Erythroblast (primary cell): ENCODE results near the gene SECISBP2L.

Experiments used
- GATA1 ChIP-seq: IDR thresholded peaks from 2 replicates; pipeline ENCODE4 v1.6.1; 2011; ENCODE audit warnings: low read depth, mild to moderate bottlenecking, control low read depth, low read length, moderate library complexity
- POLR2A ChIP-seq: IDR thresholded peaks from 2 replicates; pipeline ENCODE4 v1.6.1; 2011; ENCODE audit warnings: mild to moderate bottlenecking, low read length

DNA sequence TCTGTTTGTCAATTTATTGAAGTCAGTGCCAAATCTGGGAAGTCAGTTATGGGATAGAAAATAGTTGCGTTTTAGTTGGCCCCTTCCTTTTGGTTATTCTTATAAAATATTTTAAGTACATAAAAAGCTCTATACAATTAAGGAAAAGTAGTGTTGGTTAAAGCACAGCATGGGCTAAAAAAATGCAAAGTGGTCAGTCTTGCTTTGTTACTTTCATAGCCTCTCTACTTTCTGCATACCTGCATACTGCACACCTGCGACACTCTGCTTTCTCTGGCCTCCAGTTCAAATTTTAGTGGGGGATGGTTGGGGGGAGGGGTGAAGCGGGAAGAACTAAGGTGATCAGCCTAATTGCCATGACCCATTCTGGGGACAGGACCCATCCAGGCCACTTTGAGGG lies 60.7 kb downstream of the SECISBP2L start:
- TF ChIP-seq POLR2A (no peak), GATA1 (no peak)
